NB4 (cell line): ENCODE measurements around the gene GNB2.

ENCODE experiments used
- CTCF ChIP-seq: IDR thresholded peaks from one replicate; pipeline ENCODE4 v1.5.1; 2012; ENCODE audit warnings: low read depth, low read length
- MAX ChIP-seq: IDR thresholded peaks from 2 replicates; pipeline ENCODE4 v1.6.1; 2011; ENCODE audit warnings: low read depth, low read length

- no peak for TF ChIP-seq MAX
- TF ChIP-seq CTCF, result peak; percentile 7
These were observed 15.9 kb downstream of the GNB2 start for GRCh38 chr7:100689230-100690135.
